MM.1S (cell line): ENCODE data around the gene FAM193B.

Experiments
- DNase-seq: peaks from one replicate; pipeline ENCODE4 v3.0.0-alpha.2; 2015
- H2AFZ ChIP-seq: fragments of 300-600 bp; sonication (generic); 2 replicates; pipeline ENCODE4 v1.6.0; 2016; ENCODE audit warnings: antibody characterized with exemption, low read length
- H3F3A ChIP-seq: fragments of 300-600 bp; sonication (generic); 2 replicates; pipeline ENCODE4 v1.6.1; 2016; ENCODE audit warnings: mild to moderate bottlenecking, antibody characterized with exemption, low read length, moderate library complexity, mixed read lengths; ENCODE audit not compliant: insufficient read depth
- H3K27ac ChIP-seq: fragments of 300-600 bp; sonication (generic); 2 replicates; pipeline ENCODE4 v1.5.1; 2016; ENCODE audit warnings: mild to moderate bottlenecking, low read length
- H3K27me3 ChIP-seq: fragments of 300-600 bp; sonication (generic); replicated peaks from 2 replicates; pipeline ENCODE4 v1.6.0; 2016; ENCODE audit warnings: low read length; ENCODE audit not compliant: insufficient read depth
- H3K36me3 ChIP-seq: fragments of 300-600 bp; sonication (generic); replicated peaks from 2 replicates; pipeline ENCODE4 v1.6.1; 2016; ENCODE audit warnings: mild to moderate bottlenecking, low read length, mixed read lengths; ENCODE audit not compliant: insufficient read depth
- H3K4me1 ChIP-seq: fragments of 300-600 bp; sonication (generic); 2 replicates; pipeline ENCODE4 v1.6.1; 2016; ENCODE audit warnings: low read length, mixed read lengths
- H3K4me2 ChIP-seq: fragments of 300-600 bp; sonication (generic); 2 replicates; pipeline ENCODE4 v1.6.0; 2016; ENCODE audit warnings: low read depth, low read length
- H3K4me3 ChIP-seq: fragments of 300-600 bp; sonication (generic); 2 replicates; pipeline ENCODE4 v1.5.1; 2016; ENCODE audit warnings: low read length, mixed read lengths
- H3K79me2 ChIP-seq: fragments of 300-600 bp; sonication (generic); 2 replicates; pipeline ENCODE4 v1.6.1; 2016; ENCODE audit warnings: mixed run types, low read length, mixed read lengths
- H3K9ac ChIP-seq: fragments of 300-600 bp; sonication (generic); 2 replicates; pipeline ENCODE4 v1.6.1; 2016; ENCODE audit warnings: low read length, mixed read lengths
- H3K9me2 ChIP-seq: fragments of 300-600 bp; sonication (generic); replicated peaks from 2 replicates; pipeline ENCODE4 v1.6.1; 2016; ENCODE audit warnings: mild to moderate bottlenecking, low read length, mixed read lengths; ENCODE audit not compliant: insufficient read depth
- H3K9me3 ChIP-seq: fragments of 300-600 bp; sonication (generic); replicated peaks from 2 replicates; pipeline ENCODE4 v1.6.1; 2016; ENCODE audit warnings: mild to moderate bottlenecking, low read length, mixed read lengths; ENCODE audit not compliant: insufficient read depth
- H4K20me1 ChIP-seq: fragments of 300-600 bp; sonication (generic); 2 replicates; pipeline ENCODE4 v1.6.1; 2016; ENCODE audit warnings: mild to moderate bottlenecking, low read length, moderate library complexity, mixed read lengths; ENCODE audit not compliant: insufficient read depth
- CTCF ChIP-seq: fragments of 300-600 bp; sonication (generic); IDR thresholded peaks from 2 replicates; pipeline ENCODE4 v1.5.1; 2016; ENCODE audit warnings: antibody characterized with exemption, low read length, mixed read lengths
- EZH2 ChIP-seq: fragments of 300-600 bp; sonication (generic); optimal IDR thresholded peaks from 2 replicates; pipeline ENCODE3; 2017; ENCODE audit warnings: low read depth, mild to moderate bottlenecking, antibody characterized with exemption, low read length, mixed read lengths
- EZH2phosphoT487 ChIP-seq: fragments of 300-600 bp; sonication (generic); IDR thresholded peaks from 2 replicates; pipeline ENCODE4 v1.6.1; 2018; ENCODE audit warnings: antibody characterized with exemption, low read length

Gene FAM193B

GRCh38 chr5:177493795-177494345 is 60.5 kb downstream of the FAM193B start:
- Histone ChIP-seq H4K20me1 (no peaks in the 10 kb centered on the region), H3K9me2 (no peaks in the 10 kb centered on the region), H3K36me3 (no peaks in the 10 kb centered on the region), H3K9me3 (no peaks in the 10 kb centered on the region), H3K9ac (no peak overlapping the region), H3K4me2 (no peak overlapping the region), H3K27ac (no peak overlapping the region), H2AFZ (no peak overlapping the region), H3F3A (peaks cover 6% of the 10 kb centered on the region), H3K4me3 (no peak overlapping the region), H3K4me1 (peaks cover 16% of the 10 kb centered on the region), H3K27me3 (peaks cover 12% of the 10 kb centered on the region), H3K79me2 (no peaks in the 10 kb centered on the region)
- TF ChIP-seq EZH2 (no peak), EZH2phosphoT487 (no peak), CTCF (no peak)
- DNase-seq, result no peak

- H3F3A ChIP-seq, result peaks cover 6% of the 10 kb centered on the region
- H3K4me1 ChIP-seq, result peaks cover 13% of the 10 kb centered on the region
- no peaks in the 10 kb centered on the region for H3K79me2 ChIP-seq
- TF ChIP-seq EZH2phosphoT487, result no peak
- no peak for TF ChIP-seq EZH2
- TF ChIP-seq CTCF, result no peak
- H3K27me3 ChIP-seq, result peaks cover 2% of the 10 kb centered on the region; the same call in 1 of the 2 replicates
- H3K4me2 ChIP-seq, result no peak overlapping the region
- H3K36me3 ChIP-seq, result no peaks in the 10 kb centered on the region
- no peaks in the 10 kb centered on the region for H3K9me2 ChIP-seq
- DNase-seq, result no peak
- H2AFZ ChIP-seq, result no peak overlapping the region
- no peak overlapping the region for H3K9ac ChIP-seq
- H3K4me3 ChIP-seq, result no peak overlapping the region
- no peaks in the 10 kb centered on the region for H4K20me1 ChIP-seq
- H3K9me3 ChIP-seq, result no peaks in the 10 kb centered on the region
- no peak overlapping the region for H3K27ac ChIP-seq
Observed at GRCh38 chr5:177492841-177493240, 61.5 kb downstream of the FAM193B start.

- Histone ChIP-seq H3K4me3 (no peak overlapping the region), H3K9ac (no peak overlapping the region), H3K9me3 (no peaks in the 10 kb centered on the region), H3K4me1 (peaks cover 11% of the 10 kb centered on the region), H3K79me2 (no peaks in the 10 kb centered on the region), H4K20me1 (no peaks in the 10 kb centered on the region), H3K27me3 (no peaks in the 10 kb centered on the region), H3K27ac (no peak overlapping the region), H3K9me2 (no peaks in the 10 kb centered on the region), H2AFZ (no peak overlapping the region), H3K36me3 (no peaks in the 10 kb centered on the region), H3F3A (peaks cover 6% of the 10 kb centered on the region), H3K4me2 (no peak overlapping the region)
- no peak for TF ChIP-seq CTCF
- no peak for TF ChIP-seq EZH2
- no peak for TF ChIP-seq EZH2phosphoT487
- no peak for DNase-seq
Observed at GRCh38 chr5:177491983-177492746, 62.2 kb downstream of the FAM193B start.
